HEK293T (cell line): ENCODE measurements around the gene MSLN.

Source experiments
- CTCF ChIA-PET: fragments of 350-600 bp; formaldehyde crosslinking; extraction: SDS; loops from one replicate; lab custom pipeline; 2021; ENCODE audit warnings: antibody characterized with exemption, inconsistent platforms; lab: Yijun Ruan, JAX
- POLR2A ChIA-PET: fragments of 350-600 bp; formaldehyde crosslinking; extraction: SDS; loops from one replicate; lab custom pipeline; 2020; ENCODE audit warnings: antibody characterized with exemption, inconsistent platforms; lab: Yijun Ruan, JAX
- DNase-seq: peaks from one replicate; pipeline ENCODE4 v3.0.0; 2012; ENCODE audit warnings: mixed read lengths; ENCODE audit errors: extremely low spot score
- ARNT ChIP-seq: fragments of 450-650 bp; IDR thresholded peaks from 2 replicates; pipeline ENCODE4 v1.6.1; 2017; ENCODE audit warnings: mild to moderate bottlenecking
- BHLHE40 ChIP-seq: fragments of 450-650 bp; IDR thresholded peaks from 2 replicates; pipeline ENCODE4 v1.6.1; 2016; ENCODE audit warnings: mild to moderate bottlenecking, moderate library complexity, borderline replicate concordance
- CTBP1 ChIP-seq: fragments of 450-650 bp; IDR thresholded peaks from 2 replicates; pipeline ENCODE4 v1.6.1; 2016; ENCODE audit warnings: borderline replicate concordance
- ELF4 ChIP-seq: fragments of 450-650 bp; IDR thresholded peaks from 2 replicates; pipeline ENCODE4 v1.6.1; 2017; ENCODE audit warnings: antibody characterized with exemption
- FOXA1 ChIP-seq: fragments of 450-650 bp; IDR thresholded peaks from 2 replicates; pipeline ENCODE4 v1.6.1; 2016; ENCODE audit warnings: mild to moderate bottlenecking
- FOXK2 ChIP-seq: fragments of 450-650 bp; IDR thresholded peaks from 2 replicates; pipeline ENCODE4 v1.6.1; 2016; ENCODE audit warnings: mild to moderate bottlenecking
- FOXM1 ChIP-seq: fragments of 450-650 bp; IDR thresholded peaks from 2 replicates; pipeline ENCODE4 v1.6.1; 2017; ENCODE audit warnings: mild to moderate bottlenecking, borderline replicate concordance
- HDGF ChIP-seq: fragments of 450-650 bp; IDR thresholded peaks from 2 replicates; pipeline ENCODE4 v1.6.1; 2017; ENCODE audit warnings: antibody characterized with exemption, borderline replicate concordance
- L3MBTL2 ChIP-seq: fragments of 450-650 bp; conservative IDR thresholded peaks from 2 replicates; pipeline ENCODE4 v1.6.1; 2016; ENCODE audit warnings: mild to moderate bottlenecking
- LEF1 ChIP-seq: fragments of 450-650 bp; IDR thresholded peaks from 2 replicates; pipeline ENCODE4 v1.6.1; 2017; ENCODE audit warnings: mild to moderate bottlenecking, borderline replicate concordance
- NFRKB ChIP-seq: fragments of 450-650 bp; IDR thresholded peaks from 2 replicates; pipeline ENCODE4 v1.6.1; 2016; ENCODE audit warnings: mild to moderate bottlenecking, moderate library complexity
- PKNOX1 ChIP-seq: fragments of 450-650 bp; IDR thresholded peaks from 2 replicates; pipeline ENCODE4 v1.6.1; 2016
- SP1 ChIP-seq: fragments of 450-650 bp; IDR thresholded peaks from 2 replicates; pipeline ENCODE4 v1.6.1; 2017
- SUZ12 ChIP-seq: fragments of 450-650 bp; IDR thresholded peaks from 2 replicates; pipeline ENCODE4 v1.6.1; 2016; ENCODE audit warnings: mild to moderate bottlenecking
- TARDBP ChIP-seq: fragments of 450-650 bp; IDR thresholded peaks from 2 replicates; pipeline ENCODE4 v1.6.1; 2016
- ZNF384 ChIP-seq: fragments of 450-650 bp; IDR thresholded peaks from 2 replicates; pipeline ENCODE4 v1.6.1; 2016

The MSLN gene

GRCh38 chr16:793414-793813 is 32.9 kb downstream of the MSLN start:
- ChIA-PET POLR2A (no interaction called here), CTCF (no interaction called here)
- no peak for DNase-seq
- TF ChIP-seq LEF1 (no peak), NFRKB (no peak), BHLHE40 (no peak), FOXK2 (no peak), TARDBP (no peak), L3MBTL2 (no peak), SUZ12 (no peak), ARNT (no peak), ELF4 (no peak), CTBP1 (no peak), PKNOX1 (no peak), ZNF384 (no peak)

DNA sequence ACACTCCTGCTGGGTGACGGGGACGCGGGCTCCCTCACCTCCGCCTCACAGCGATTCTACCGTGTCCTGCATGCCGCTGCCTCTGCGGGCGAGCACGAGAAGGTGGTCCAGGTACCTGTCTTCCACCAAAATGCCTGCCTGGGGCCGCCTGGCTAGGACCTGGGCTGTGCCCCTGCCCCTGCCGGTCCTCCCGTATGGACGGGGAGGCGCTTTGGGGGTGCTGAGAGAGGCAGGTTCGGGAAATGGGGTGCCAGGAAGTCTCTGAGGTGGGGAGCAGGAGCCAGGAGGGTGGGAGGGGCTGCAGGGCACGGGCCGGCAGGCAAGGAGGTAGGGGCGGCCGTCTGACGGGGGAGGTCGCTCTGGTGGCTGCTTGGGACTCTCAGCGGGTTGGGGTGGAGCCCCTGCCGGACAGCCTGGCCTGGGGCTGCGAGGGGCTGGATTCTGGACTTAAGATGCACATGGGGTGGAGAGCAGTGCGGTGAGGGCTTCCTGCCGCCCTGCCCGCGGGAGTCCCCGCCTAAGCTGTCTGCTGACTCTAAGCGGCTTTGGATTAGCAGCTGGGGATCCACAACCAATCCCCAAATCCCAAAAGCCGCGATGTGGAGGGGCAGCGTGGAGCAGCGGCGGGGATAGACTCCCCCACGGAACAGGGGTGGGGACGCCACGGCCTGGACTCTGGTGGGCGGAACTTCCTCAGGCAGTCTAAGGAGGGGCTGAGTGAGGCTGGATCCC is 33.7 kb downstream of the MSLN start:
- ChIA-PET POLR2A (interaction anchor here (1.7 kb wide), 1 partner anchor 10 kb away, joined by 5 read pairs; no protein-coding TSS in a partner anchor), CTCF (no interaction called here)
- DNase-seq = no peak
- TF ChIP-seq BHLHE40 (no peak), ELF4 (no peak), NFRKB (no peak), ARNT (no peak), LEF1 (no peak), FOXK2 (no peak)

DNA sequence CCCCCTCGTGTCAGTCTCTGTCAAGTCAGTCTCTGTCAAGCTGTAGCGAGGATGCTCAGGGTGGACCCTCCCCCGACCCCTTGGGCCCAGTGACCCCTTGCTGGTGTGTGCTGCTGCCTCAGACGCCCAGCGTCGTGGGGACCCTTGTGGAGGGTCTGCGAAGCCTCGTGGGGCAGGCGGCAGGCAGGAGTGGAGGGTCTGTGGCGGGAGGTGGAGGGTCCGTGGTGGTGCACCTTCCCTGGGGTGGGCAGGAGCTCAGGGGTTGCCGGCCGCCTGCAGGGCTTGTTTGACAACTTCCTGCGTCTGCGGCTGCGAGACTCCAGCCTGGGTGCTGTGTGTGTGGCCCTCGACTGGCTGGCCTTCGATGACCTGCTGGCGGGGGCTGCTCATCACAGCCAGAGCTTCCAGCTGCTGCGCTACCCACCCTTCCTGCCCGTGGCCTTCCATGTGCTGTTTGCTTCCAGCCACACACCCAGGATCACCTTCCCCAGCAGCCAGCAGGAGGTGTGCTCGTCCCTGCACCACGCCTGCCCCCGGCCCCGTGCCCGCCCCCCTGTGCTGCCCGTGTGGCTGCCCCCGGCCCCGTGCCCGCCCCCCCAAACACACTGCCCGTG is 34.4 kb downstream of the MSLN start:
- no peak for TF ChIP-seq CTBP1
- no peak for TF ChIP-seq SUZ12
- no peak for TF ChIP-seq BHLHE40
- no peak for TF ChIP-seq ARNT
- ChIA-PET CTCF (no interaction called here), POLR2A (interaction anchor here (1.7 kb wide), 1 partner anchor 10 kb away, joined by 5 read pairs; no protein-coding TSS in a partner anchor)
- no peak for DNase-seq

DNA sequence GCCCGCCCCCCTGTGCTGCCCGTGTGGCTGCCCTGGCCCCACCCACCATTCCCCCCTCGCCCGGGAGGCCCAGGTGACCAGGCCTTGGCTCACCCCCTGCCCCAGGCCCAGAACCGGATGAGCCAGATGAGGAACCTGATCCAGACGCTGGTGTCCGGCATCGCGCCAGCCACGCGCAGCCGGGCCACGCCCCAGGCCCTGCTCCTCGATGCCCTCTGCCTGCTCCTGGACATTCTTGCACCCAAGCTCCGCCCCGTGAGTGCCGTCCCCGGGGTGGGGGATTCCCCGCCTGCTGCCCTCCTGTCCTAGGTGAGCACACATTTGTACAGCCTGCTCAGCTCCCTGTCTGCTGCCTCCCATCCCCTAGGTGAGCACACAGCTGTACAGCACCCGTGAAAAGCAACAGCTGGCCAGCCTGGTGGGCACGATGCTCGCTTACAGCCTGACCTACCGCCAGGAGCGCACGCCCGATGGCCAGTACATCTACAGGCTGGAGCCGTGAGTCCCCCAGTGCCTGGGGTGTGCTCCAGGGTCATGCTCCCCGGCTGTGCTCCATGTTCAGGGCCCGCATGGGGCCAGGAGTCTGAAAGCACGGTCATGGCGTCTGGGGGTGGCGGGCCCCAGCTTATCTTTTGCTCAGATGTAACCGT is 35.2 kb downstream of the MSLN start:
- TF ChIP-seq HDGF = no peak
- no peak for TF ChIP-seq NFRKB
- no peak for TF ChIP-seq LEF1
- TF ChIP-seq ZNF384 = no peak
- TF ChIP-seq SUZ12 = no peak
- TF ChIP-seq FOXM1 = no peak
- TF ChIP-seq L3MBTL2 = no peak
- TF ChIP-seq BHLHE40 = no peak
- no peak for TF ChIP-seq FOXK2
- no peak for TF ChIP-seq ELF4
- TF ChIP-seq FOXA1 = no peak
- TF ChIP-seq ARNT = no peak
- TF ChIP-seq SP1 = no peak
- no peak for TF ChIP-seq TARDBP
- no peak for TF ChIP-seq PKNOX1
- ChIA-PET CTCF (no interaction called here), POLR2A (interaction anchor here (1.7 kb wide), 1 partner anchor 9 kb away, joined by 5 read pairs; no protein-coding TSS in a partner anchor)
- no peak for DNase-seq

DNA sequence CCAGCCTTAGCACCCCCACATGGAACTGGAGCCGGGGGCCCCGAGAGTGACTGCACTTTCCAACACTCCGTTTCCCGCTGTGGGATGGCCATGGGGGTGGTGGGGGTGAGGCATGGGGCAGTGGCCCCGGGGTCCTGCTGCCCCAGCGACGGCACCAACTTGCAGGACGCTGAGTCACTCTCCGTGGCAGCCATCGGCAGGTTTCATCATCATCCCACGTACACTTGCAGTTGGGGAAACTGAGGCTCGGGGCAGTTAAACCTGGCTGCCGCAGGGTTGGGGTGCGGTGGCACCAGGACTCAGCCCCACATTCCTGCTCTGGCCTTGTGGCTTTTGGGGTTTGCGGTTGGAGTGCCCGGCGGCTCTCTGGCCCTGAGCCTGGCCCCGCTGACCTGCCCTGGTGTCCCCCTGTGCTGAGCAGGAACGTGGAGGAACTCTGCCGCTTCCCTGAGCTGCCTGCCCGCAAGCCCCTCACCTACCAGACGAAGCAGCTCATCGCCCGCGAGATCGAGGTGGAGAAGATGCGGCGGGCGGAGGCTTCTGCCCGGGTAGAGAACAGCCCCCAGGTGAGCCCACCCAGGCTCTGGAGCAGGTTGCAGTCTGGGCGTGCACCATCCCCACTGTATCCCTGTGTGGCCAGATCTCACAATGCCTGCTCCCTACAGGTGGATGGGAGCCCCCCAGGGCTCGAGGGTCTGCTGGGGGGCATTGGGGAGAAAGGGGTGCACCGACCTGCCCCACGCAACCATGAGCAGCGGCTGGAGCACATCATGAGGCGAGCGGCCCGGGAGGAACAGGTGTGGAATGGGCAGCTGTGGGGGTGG is 36.0 kb downstream of the MSLN start:
- CTCF ChIA-PET = no interaction called here
- TF ChIP-seq ARNT (no peak), SP1 (no peak), HDGF (no peak), ELF4 (no peak), BHLHE40 (no peak), L3MBTL2 (no peak), NFRKB (no peak), SUZ12 (no peak), ZNF384 (no peak)
- POLR2A ChIA-PET = interaction anchor here (1.7 kb wide), 1 partner anchor 8 kb away, joined by 5 read pairs; no protein-coding TSS in a partner anchor
- no peak for DNase-seq

- no peak for DNase-seq
- POLR2A ChIA-PET = no interaction called here
- CTCF ChIA-PET = no interaction called here
- TF ChIP-seq ARNT = no peak
- no peak for TF ChIP-seq BHLHE40
- no peak for TF ChIP-seq ZNF384
- no peak for TF ChIP-seq FOXA1
- no peak for TF ChIP-seq FOXM1
- no peak for TF ChIP-seq SUZ12
- TF ChIP-seq SP1 = no peak
- no peak for TF ChIP-seq CTBP1
- TF ChIP-seq HDGF = no peak
- no peak for TF ChIP-seq TARDBP
- TF ChIP-seq ELF4 = no peak
- no peak for TF ChIP-seq FOXK2
- TF ChIP-seq L3MBTL2 = no peak
- TF ChIP-seq NFRKB = no peak
- TF ChIP-seq LEF1 = no peak
- TF ChIP-seq PKNOX1 = no peak
Observed at GRCh38 chr16:797120-797420, 36.5 kb downstream of the MSLN start.
